ENCODE data around the gene NUMBL.

GRCh38 chr19:40617961-40618360, 72.5 kb downstream of the NUMBL start:
- no peak for TF ChIP-seq CTCF (IDR thresholded peaks at IDR 0.05)
- no peak for TF ChIP-seq POLR2A (IDR thresholded peaks at IDR 0.05)
